Kidney (tissue), 14 donors: ENCODE measurements around the gene FIBCD1. TPM values are rescaled to one million over a fixed set of nuclear protein-coding genes. Genes with fewer than 3 reads are reported as not detected.

ENCODE experiments used
- DNase-seq, 5 donors: peaks; one replicate each; pipeline ENCODE4 v3.0.0-alpha.2; 2013 to 2020
- FAIRE-seq: peaks from 2 replicates; lab custom pipeline; 2012; peaks lifted over from hg19 to GRCh38; lab: Jason Lieb, UNC
- H3K27ac ChIP-seq, 2 donors: one replicate each; pipeline ENCODE4 v1.7.0; 2013; ENCODE audit warnings: low read depth in 2 of 2, low read length in 2 of 2, inconsistent platforms in 1 of 2
- H3K27me3 ChIP-seq: one replicate; pipeline ENCODE4 v1.7.1; 2013; ENCODE audit warnings: low read length, inconsistent platforms; ENCODE audit not compliant: control insufficient read depth, insufficient read depth
- H3K36me3 ChIP-seq, 3 donors: one replicate each; pipeline versions ENCODE4 v1.7.0 to v1.7.1; 2013; ENCODE audit warnings: low read length in 3 of 3, control low read depth in 1 of 3, inconsistent platforms in 1 of 3; ENCODE audit not compliant: insufficient read depth in 3 of 3, control insufficient read depth in 2 of 3
- H3K4me1 ChIP-seq, 3 donors: one replicate each; pipeline versions ENCODE4 v1.7.0 to v1.7.1; 2013; ENCODE audit warnings: low read length in 3 of 3, inconsistent platforms in 1 of 3, low read depth in 1 of 3; ENCODE audit not compliant: control insufficient read depth in 2 of 3, insufficient read depth in 2 of 3
- H3K4me3 ChIP-seq, 3 donors: one replicate each; pipeline versions ENCODE4 v1.7.0 to v1.8.1; 2013; ENCODE audit warnings: low read length in 3 of 3, control low read depth in 1 of 3, inconsistent platforms in 1 of 3
- H3K9ac ChIP-seq, 3 donors: one replicate each; pipeline versions ENCODE4 v1.7.0 to v1.7.1; 2013; ENCODE audit warnings: low read length in 3 of 3, control low read depth in 1 of 3, inconsistent platforms in 1 of 3
- H3K9me3 ChIP-seq, 3 donors: one replicate each; pipeline versions ENCODE4 v1.7.0 to v1.7.1; 2013; ENCODE audit warnings: low read length in 3 of 3, control low read depth in 1 of 3, inconsistent platforms in 1 of 3; ENCODE audit not compliant: control insufficient read depth in 2 of 3, insufficient read depth in 1 of 3
- intact Hi-C: fragments of 100-400 bp; cut with DNase I; formaldehyde crosslinking; loops from one replicate; pipeline ENCODE4 v1.11.1; 2022
- polyA plus RNA-seq: library from polyadenylated mRNA; stranded (reverse); fragments of 350-450 nt; fragmentation: Illumina TruSeq; extraction: RNeasy Lipid Tissue Mini Kit (QIAGEN cat#74804); gene quantifications from one replicate; pipeline ENCODE4 v1.2.3, GENCODE V29; 2014; ENCODE audit warnings: low read depth, low replicate concordance; ENCODE audit not compliant: insufficient read depth
- total RNA-seq: library from RNA; stranded (reverse); fragmentation: NEBNext Ultra II Directional; extraction: Animal tissue kit (Norgen Biotek cat#: 25700); gene quantifications from one replicate; pipeline ENCODE4 v1.2.1, GENCODE V29; 2021
- TF ChIP-seq, protein P1 (sequence below): IDR thresholded peaks from 3 replicates; pipeline ENCODE4 v1.5.1; 2012; ENCODE audit warnings: mild to moderate bottlenecking, moderate library complexity, borderline replicate concordance; ENCODE audit not compliant: insufficient read depth; ENCODE audit errors: extremely low read depth
- donor health status: control.
- donor health status: control.
- donor health status: control.
- donor health status: control.
- donor health status: control.
- donor health status: DM: yes; HTN: yes; CAD: no.
- donor health status: Normal renal cell carcinoma (clear cell type).

The FIBCD1 gene
- total and polyA plus RNA-seq, 2 donors from 2014 or later: 0.25 TPM; not detected in 1

DNA sequence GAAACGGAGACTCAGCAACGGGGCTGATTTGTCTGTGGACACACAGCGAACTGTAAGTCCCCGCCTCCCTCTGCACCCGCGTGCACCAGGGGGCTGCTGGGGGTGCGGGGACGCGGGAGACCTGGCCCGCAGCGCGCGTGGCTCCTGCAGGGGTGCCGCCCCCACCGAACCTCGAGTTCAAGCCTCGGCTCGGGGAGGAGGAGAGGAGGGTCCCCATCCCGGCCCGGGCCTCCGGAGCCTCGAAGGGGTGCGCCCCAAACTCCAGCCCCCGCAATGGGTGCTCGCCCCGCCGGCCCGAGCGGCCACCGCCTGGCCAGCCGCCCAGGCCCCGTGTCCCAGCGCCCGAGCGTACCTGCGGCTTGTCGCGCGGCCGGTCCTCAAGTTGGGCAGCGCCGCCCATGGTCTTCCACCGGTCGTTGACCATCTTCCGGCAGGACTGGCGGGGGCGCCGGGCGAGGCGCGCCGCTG, 829 bp downstream of the FIBCD1 start:
- no peaks in the 10 kb centered on the region for H3K36me3 ChIP-seq
- H3K4me3 ChIP-seq: no peak overlapping the region
- intact Hi-C loops: loop anchor here (10.0 kb wide), 1 partner anchor 233 kb away; no protein-coding TSS in a partner anchor
- DNase-seq (peak in 1 of 5 donors; percentile 53), FAIRE-seq (no peak)
- no peaks in the 10 kb centered on the region for H3K9me3 ChIP-seq
- TF ChIP-seq, protein P1, sequence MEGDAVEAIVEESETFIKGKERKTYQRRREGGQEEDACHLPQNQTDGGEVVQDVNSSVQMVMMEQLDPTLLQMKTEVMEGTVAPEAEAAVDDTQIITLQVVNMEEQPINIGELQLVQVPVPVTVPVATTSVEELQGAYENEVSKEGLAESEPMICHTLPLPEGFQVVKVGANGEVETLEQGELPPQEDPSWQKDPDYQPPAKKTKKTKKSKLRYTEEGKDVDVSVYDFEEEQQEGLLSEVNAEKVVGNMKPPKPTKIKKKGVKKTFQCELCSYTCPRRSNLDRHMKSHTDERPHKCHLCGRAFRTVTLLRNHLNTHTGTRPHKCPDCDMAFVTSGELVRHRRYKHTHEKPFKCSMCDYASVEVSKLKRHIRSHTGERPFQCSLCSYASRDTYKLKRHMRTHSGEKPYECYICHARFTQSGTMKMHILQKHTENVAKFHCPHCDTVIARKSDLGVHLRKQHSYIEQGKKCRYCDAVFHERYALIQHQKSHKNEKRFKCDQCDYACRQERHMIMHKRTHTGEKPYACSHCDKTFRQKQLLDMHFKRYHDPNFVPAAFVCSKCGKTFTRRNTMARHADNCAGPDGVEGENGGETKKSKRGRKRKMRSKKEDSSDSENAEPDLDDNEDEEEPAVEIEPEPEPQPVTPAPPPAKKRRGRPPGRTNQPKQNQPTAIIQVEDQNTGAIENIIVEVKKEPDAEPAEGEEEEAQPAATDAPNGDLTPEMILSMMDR: no peak
- H3K27me3 ChIP-seq: peaks cover 13% of the 10 kb centered on the region
- H3K4me1 ChIP-seq: peaks cover 0 to 2% (median 0%) of the 10 kb centered on the region in 3 donors
- H3K27ac ChIP-seq: no peak overlapping the region
- no peak overlapping the region for H3K9ac ChIP-seq

GRCh38 chr9:130937146-130938076, 1.6 kb downstream of the FIBCD1 start:
- H3K4me1 ChIP-seq: peaks cover 0 to 2% (median 0%) of the 10 kb centered on the region in 3 donors
- TF ChIP-seq, protein P1: no peak
- intact Hi-C loops: loop anchor here (10.0 kb wide), 1 partner anchor 233 kb away; no protein-coding TSS in a partner anchor
- H3K27me3 ChIP-seq: peaks cover 13% of the 10 kb centered on the region
- H3K4me3 ChIP-seq: no peak overlapping the region
- FAIRE-seq: no peak
- DNase-seq: peak in 1 of 5 donors; percentile 39
- H3K36me3 ChIP-seq: no peaks in the 10 kb centered on the region
- H3K27ac ChIP-seq: no peak overlapping the region
- H3K9me3 ChIP-seq: no peaks in the 10 kb centered on the region
- H3K9ac ChIP-seq: no peak overlapping the region

GRCh38 chr9:130936285-130937117, 2.5 kb downstream of the FIBCD1 start:
- no peak overlapping the region for H3K27ac ChIP-seq
- no peak overlapping the region for H3K9ac ChIP-seq
- H3K27me3 ChIP-seq: peaks cover 13% of the 10 kb centered on the region
- peak in 3 of 5 donors; percentile 48 to 74 (median 55) for DNase-seq
- FAIRE-seq: no peak
- no peaks in the 10 kb centered on the region for H3K9me3 ChIP-seq
- peaks cover 0 to 2% (median 0%) of the 10 kb centered on the region in 3 donors for H3K4me1 ChIP-seq
- no peak overlapping the region for H3K4me3 ChIP-seq
- H3K36me3 ChIP-seq: no peaks in the 10 kb centered on the region
- intact Hi-C loops: loop anchor here (10.0 kb wide), 1 partner anchor 232 kb away; no protein-coding TSS in a partner anchor
- TF ChIP-seq, protein P1: no peak
